HepG2 (cell line): ENCODE measurements around the gene SLC5A5.

Source experiments
- EP300 ChIP-seq, 3 experiments: sonication (generic) in 1 of 3; formaldehyde crosslinking in 1 of 3; IDR thresholded peaks; 2 replicates each; pipeline versions ENCODE4 v1.5.1 to v1.6.1; 2011 to 2020; ENCODE audit warnings: low read depth in 2 of 3, low read length in 2 of 3, borderline replicate concordance in 1 of 3, improper control_type of control experiment in 1 of 3, mild to moderate bottlenecking in 1 of 3, missing genetic modification reagents in 1 of 3, moderate library complexity in 1 of 3
- EZH2 ChIP-seq: conservative IDR thresholded peaks from 2 replicates; pipeline ENCODE4 v1.6.1; 2012; ENCODE audit warnings: mild to moderate bottlenecking, low read depth, low read length, moderate library complexity
- RBM39 ChIP-seq: fragments of 200-400 bp; formaldehyde crosslinking; IDR thresholded peaks from one replicate; pipeline ENCODE4 v1.6.1; 2018; ENCODE audit warnings: antibody characterized with exemption, mild to moderate bottlenecking, low read depth, low read length; ENCODE audit not compliant: poor library complexity, severe bottlenecking
- SALL1 ChIP-seq: sonication (generic); formaldehyde crosslinking; IDR thresholded peaks from 2 replicates; pipeline ENCODE4 v1.8.0; 2022; ENCODE audit warnings: mild to moderate bottlenecking, missing genetic modification reagents

DNA sequence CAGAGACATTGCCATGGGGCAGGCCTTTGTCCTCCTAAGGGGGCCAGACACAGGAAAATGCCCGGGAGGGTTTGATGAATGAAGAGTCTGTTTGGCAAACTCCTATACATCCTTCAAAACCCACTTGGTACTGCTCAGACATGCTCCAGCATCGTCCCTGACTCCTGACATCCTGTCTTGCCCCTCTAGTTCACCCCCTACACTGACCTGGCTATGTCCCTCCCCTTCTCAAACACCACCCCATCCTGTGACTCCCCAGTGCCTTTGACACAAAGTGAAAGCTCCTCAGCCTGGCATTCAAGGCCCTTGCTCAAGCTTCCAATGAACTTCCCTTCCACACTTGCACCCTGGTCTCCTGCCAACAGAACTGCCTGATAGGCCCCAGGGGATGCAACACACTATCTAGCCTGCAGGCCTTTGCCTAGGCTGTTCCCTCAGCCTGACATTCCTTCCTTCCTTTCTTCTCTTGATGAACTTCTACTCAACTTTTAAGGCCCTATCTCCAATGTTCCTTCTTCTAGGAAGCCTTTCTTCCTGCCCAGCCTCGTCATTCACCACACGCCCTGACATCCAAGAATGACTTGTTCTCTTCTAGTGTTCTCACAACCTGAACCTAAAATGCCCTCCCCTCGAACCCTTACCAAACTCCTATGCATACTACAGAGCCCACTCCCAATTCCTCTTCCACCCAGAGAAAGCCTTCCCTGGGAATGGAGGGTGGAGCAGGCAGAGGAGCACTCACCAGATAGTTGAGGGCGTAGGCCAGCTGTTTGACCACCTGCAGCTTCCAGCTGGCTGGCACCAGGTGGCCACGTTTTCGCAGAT is 36.4 kb upstream of the SLC5A5 start:
- TF ChIP-seq EP300 (IDR thresholded peaks at IDR 0.05; ENCODE audit: low read depth in 2 of 2, low read length in 2 of 2) (no peak), EP300 (CRISPR knock-in tag; IDR thresholded peaks at IDR 0.05; ENCODE audit: borderline replicate concordance) (no peak), SALL1 (CRISPR knock-in tag) (no peak), RBM39 (no peak), EZH2 (no peak)
